K562 (cell line): ENCODE results near the gene MPIG6B. TPM values are rescaled to one million over a fixed set of nuclear protein-coding genes. Genes with fewer than 3 reads are reported as not detected.

Source experiments
- ARID2 ChIP-seq: fragments of 450-650 bp; IDR thresholded peaks from 2 replicates; pipeline ENCODE4 v1.6.1; 2017; ENCODE audit warnings: antibody characterized with exemption, mild to moderate bottlenecking
- ARNT ChIP-seq, 2 experiments: fragments of 450-650 bp; IDR thresholded peaks; 2 replicates each; pipeline ENCODE4 v1.6.1; 2016; ENCODE audit warnings: mild to moderate bottlenecking in 1 of 2
- CC2D1A ChIP-seq: fragments of 450-650 bp; IDR thresholded peaks from 2 replicates; pipeline ENCODE4 v1.6.1; 2017; ENCODE audit warnings: mild to moderate bottlenecking
- DEAF1 ChIP-seq: fragments of 450-650 bp; formaldehyde crosslinking; IDR thresholded peaks from 2 replicates; pipeline ENCODE4 v1.4.0; 2020; ENCODE audit warnings: mild to moderate bottlenecking, moderate library complexity
- EP300 ChIP-seq: IDR thresholded peaks from 2 replicates; pipeline ENCODE4 v1.6.1; 2012; ENCODE audit warnings: low read length, improper control_type of control experiment
- IRF2 ChIP-seq: sonication (generic); formaldehyde crosslinking; IDR thresholded peaks from 2 replicates; pipeline ENCODE4 v1.8.1; 2022; ENCODE audit warnings: mild to moderate bottlenecking, missing genetic modification reagents
- JUND ChIP-seq, 2 experiments: IDR thresholded peaks; 2 replicates in 1 of 2; 3 replicates in 1 of 2; pipeline ENCODE4 v1.6.1; 2011; ENCODE audit warnings: borderline replicate concordance in 2 of 2, low read depth in 2 of 2, low read length in 2 of 2, improper control_type of control experiment in 1 of 2, missing biosample characterization in 1 of 2, missing genetic modification characterization in 1 of 2, missing genetic modification reagents in 1 of 2
- PTRF ChIP-seq: fragments of 450-650 bp; IDR thresholded peaks from 2 replicates; pipeline ENCODE4 v1.6.1; 2016; ENCODE audit warnings: mild to moderate bottlenecking, missing genetic modification characterization, missing compliant biosample characterization
- RBM25 ChIP-seq: fragments of 200-400 bp; formaldehyde crosslinking; IDR thresholded peaks from 2 replicates; pipeline ENCODE4 v1.6.1; 2018; ENCODE audit warnings: low read length, low read depth, moderate library complexity; ENCODE audit not compliant: severe bottlenecking
- SIN3A ChIP-seq, 2 experiments: fragments of 150-350 bp in 1 of 2; IDR thresholded peaks; 2 replicates each; pipeline ENCODE4 v1.6.1; 2011 to 2016; ENCODE audit warnings: borderline replicate concordance in 2 of 2, low read depth in 2 of 2, low read length in 2 of 2, mild to moderate bottlenecking in 2 of 2, moderate library complexity in 2 of 2; ENCODE audit not compliant: control insufficient read depth in 1 of 2
- TAF1 ChIP-seq: IDR thresholded peaks from 2 replicates; pipeline ENCODE4 v1.6.1; 2011; ENCODE audit warnings: mild to moderate bottlenecking, low read length, moderate library complexity; ENCODE audit not compliant: insufficient read depth, control insufficient read depth, severe bottlenecking; ENCODE audit errors: extremely low read depth
- TEAD4 ChIP-seq, 2 experiments: sonication (generic) in 1 of 2; formaldehyde crosslinking in 1 of 2; IDR thresholded peaks; 2 replicates each; pipeline versions ENCODE4 v1.6.1 to v1.8.0; 2012 to 2022; ENCODE audit warnings: borderline replicate concordance in 1 of 2, inconsistent platforms in 1 of 2, low read length in 1 of 2, mild to moderate bottlenecking in 1 of 2, missing genetic modification reagents in 1 of 2
- TSHZ1 ChIP-seq: fragments of 250-450 bp; sonication (Bioruptor Pico); IDR thresholded peaks from 2 replicates; pipeline ENCODE4 v1.4.0; 2020; ENCODE audit warnings: mild to moderate bottlenecking, moderate library complexity
- ZKSCAN1 ChIP-seq: fragments of 150-350 bp; IDR thresholded peaks from 2 replicates; pipeline ENCODE4 v1.6.1; 2016; ENCODE audit warnings: low read depth, low read length
- ZNF644 ChIP-seq: fragments of 200-800 bp; sonication (Bioruptor generic); IDR thresholded peaks from 2 replicates; pipeline ENCODE4 v1.6.1; 2016; ENCODE audit warnings: low read depth, missing genetic modification characterization, missing compliant biosample characterization
- polyA plus RNA-seq, 8 experiments: library from polyadenylated mRNA; depleted of rRNA in 4 of 8; stranded (reverse) in 5 of 8; unstranded in 3 of 8; fragments of >200 nt; fragmentation: Nextera tagmentation in 2 of 8; fragmentation: Illumina TruSeq in 1 of 8; extraction: Ambion mirVana in 2 of 8; extraction: Trizol in 1 of 8; gene quantifications; 2 replicates each; pipeline versions ENCODE4 v1.2.1 to v1.2.3, GENCODE V29; 2011 to 2014; ENCODE audit warnings: inconsistent platforms in 1 of 8, missing spikeins in 1 of 8
- total RNA-seq, 7 experiments: library from RNA; depleted of rRNA in 6 of 7; stranded (reverse); fragments of >200 nt in 6 of 7; fragmentation: Illumina TruSeq in 2 of 7; extraction: Trizol in 2 of 7; gene quantifications; 2 replicates each; pipeline versions ENCODE4 v1.2.1 to v1.2.3, GENCODE V29; 2011 to 2021; ENCODE audit warnings: low replicate concordance in 1 of 7
- TF ChIP-seq, protein P1 (sequence below): IDR thresholded peaks from 2 replicates; pipeline ENCODE4 v1.6.1; 2011; ENCODE audit warnings: borderline replicate concordance, low read depth, mild to moderate bottlenecking, moderate library complexity, low read length; ENCODE audit not compliant: insufficient read depth, poor library complexity, severe bottlenecking
- TF ChIP-seq, protein P2 (sequence below): fragments of 250-450 bp; sonication (Bioruptor Pico); IDR thresholded peaks from 2 replicates; pipeline ENCODE4 v1.5.0; 2021

Gene MPIG6B
- total and polyA plus RNA-seq, 9 of the 15 experiments (the other 6 are each of a cell fraction or from before 2014, with no cell fraction given) = 0.11 to 1.2 (median 0.28) TPM; not detected in 1

DNA sequence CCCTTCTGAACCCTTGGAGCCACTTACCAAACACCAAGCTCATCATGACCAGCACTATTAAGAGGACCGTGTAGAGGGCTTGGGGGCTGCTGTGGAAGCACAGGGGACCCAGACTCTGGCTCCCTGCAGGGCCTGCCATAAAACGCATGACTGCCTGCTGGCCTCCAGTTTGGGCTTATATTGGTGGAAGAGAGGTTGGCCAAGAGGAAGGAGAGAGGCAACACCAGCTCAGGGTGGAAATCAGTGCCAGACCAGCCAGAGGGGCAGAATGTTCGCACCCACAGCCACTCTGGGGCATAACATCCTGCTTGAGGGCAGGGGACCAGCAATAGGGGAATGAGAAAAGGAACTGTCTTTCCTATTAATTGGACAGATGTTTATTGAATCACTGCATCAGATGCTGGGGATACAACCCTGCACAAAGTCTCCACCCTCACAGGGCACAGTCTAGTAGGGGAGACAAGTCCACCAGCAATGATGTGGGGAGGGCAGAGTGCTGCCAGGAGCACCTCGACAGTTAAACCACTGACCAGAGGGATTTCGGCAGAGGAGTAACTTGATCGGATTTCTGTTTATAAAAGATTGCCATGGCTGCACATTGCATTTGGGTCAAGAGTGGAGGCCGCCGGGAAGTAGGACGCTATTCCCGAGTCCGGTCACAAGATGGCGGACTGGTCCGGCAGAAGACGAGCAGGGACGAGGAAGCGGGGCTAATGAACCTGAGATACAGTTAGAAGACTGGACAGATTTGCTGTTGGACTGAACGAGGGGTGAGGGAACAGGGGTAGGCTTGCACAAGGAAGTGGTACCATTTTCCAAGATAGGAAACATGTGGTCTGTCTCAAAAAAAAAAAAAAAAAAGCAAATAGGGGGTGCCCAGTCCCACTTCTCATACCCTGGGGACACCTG lies 42.7 kb upstream of the MPIG6B start, which contains the start of gene LY6G5C (continued):
- TF ChIP-seq ARID2 (peak; percentile 95), TSHZ1 (CRISPR knock-in tag) (no peak), DEAF1 (peak; percentile 98), RBM25 (no peak), ZNF644 (tag) (no peak), TAF1 (no peak), JUND (IDR thresholded peaks at IDR 0.05; ENCODE audit: borderline replicate concordance, low read depth, low read length) (peak; percentile 71), JUND (tag; IDR thresholded peaks at IDR 0.05; ENCODE audit: borderline replicate concordance, low read depth, low read length) (no peak; the same call in 2 of the 3 replicates), IRF2 (CRISPR knock-in tag) (no peak), ARNT (IDR thresholded peaks at IDR 0.05) (peak in 1 of 2 experiments; percentile 79; a peak in 2 of 4 replicates), ZKSCAN1 (no peak), SIN3A (IDR thresholded peaks at IDR 0.05; ENCODE audit: borderline replicate concordance in 2 of 2, control insufficient read depth in 1 of 2, low read depth in 2 of 2, low read length in 2 of 2) (no peak), PTRF (tag) (no peak), CC2D1A (peak; percentile 95), EP300 (peak; percentile 39; the same call in 1 of the 2 replicates), TEAD4 (IDR thresholded peaks at IDR 0.05; ENCODE audit: low read length) (no peak), TEAD4 (CRISPR knock-in tag; IDR thresholded peaks at IDR 0.05; ENCODE audit: borderline replicate concordance) (peak; percentile 68; the same call in 1 of the 2 replicates)
- TF ChIP-seq, protein P1, sequence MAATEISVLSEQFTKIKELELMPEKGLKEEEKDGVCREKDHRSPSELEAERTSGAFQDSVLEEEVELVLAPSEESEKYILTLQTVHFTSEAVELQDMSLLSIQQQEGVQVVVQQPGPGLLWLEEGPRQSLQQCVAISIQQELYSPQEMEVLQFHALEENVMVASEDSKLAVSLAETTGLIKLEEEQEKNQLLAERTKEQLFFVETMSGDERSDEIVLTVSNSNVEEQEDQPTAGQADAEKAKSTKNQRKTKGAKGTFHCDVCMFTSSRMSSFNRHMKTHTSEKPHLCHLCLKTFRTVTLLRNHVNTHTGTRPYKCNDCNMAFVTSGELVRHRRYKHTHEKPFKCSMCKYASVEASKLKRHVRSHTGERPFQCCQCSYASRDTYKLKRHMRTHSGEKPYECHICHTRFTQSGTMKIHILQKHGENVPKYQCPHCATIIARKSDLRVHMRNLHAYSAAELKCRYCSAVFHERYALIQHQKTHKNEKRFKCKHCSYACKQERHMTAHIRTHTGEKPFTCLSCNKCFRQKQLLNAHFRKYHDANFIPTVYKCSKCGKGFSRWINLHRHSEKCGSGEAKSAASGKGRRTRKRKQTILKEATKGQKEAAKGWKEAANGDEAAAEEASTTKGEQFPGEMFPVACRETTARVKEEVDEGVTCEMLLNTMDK = no peak
- TF ChIP-seq, protein P2, sequence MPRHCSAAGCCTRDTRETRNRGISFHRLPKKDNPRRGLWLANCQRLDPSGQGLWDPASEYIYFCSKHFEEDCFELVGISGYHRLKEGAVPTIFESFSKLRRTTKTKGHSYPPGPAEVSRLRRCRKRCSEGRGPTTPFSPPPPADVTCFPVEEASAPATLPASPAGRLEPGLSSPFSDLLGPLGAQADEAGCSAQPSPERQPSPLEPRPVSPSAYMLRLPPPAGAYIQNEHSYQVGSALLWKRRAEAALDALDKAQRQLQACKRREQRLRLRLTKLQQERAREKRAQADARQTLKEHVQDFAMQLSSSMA (CRISPR knock-in tag) = no peak
